NCI-H187 (cell line): ENCODE data around the gene SLC1A5.

Experiments used
- DNase-seq, 2 experiments: peaks; one replicate each; lab custom pipeline; 2025; lab: John Stamatoyannopoulos, UW

SLC1A5 gene

DNA sequence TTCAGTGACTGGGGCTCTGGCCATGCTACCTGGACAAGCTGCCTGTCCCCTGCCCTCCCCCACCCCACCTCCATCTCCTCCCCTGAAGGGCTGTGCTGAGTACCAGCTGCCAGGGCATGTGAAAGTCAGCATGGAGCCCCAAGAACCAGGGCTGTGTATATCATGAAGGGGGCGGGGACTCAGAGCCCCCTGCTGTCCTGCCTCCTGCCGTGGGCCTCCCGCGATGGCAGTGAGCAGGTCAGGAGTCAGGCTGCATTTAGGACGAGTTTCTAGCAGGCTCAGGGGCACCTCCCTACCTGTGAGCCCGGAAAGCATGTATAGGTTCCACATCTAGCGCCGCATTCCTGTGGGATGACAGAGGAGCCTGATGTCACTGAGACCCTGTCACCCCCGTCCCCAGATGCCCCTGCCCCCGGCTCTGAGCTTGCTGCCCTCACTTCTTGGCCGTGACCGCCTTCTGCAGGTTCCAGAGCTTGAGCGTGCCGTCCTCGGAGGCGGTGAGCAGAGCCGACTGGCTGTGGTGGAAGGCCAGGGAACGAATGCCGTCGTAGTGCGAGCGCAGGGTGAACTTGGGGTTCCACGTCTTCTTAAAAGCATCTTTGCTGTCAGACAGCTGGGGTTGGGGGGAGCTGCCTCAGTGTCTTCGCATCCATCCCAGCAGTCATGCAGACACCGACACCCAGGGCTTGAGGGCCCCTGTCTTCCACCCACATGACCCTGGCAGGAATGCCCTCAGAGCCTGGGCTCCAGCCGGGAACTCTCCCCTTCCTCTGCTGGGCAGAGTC lies 63.2 kb downstream of the SLC1A5 start:
- DNase-seq = no peak
